Liver (tissue), 9 donors: ENCODE data around the gene SZT2. TPM values are rescaled to one million over a fixed set of nuclear protein-coding genes. Genes with fewer than 3 reads are reported as not detected.

ENCODE experiments used
- DNase-seq: peaks from one replicate; pipeline ENCODE4 v3.0.0-alpha.2; 2017; ENCODE audit warnings: low spot score
- H3K27ac ChIP-seq, 2 donors: one replicate each; pipeline ENCODE4 v1.7.0; 2013; ENCODE audit warnings: inconsistent platforms in 2 of 2, low read length in 2 of 2, control low read depth in 1 of 2, low read depth in 1 of 2, mild to moderate bottlenecking in 1 of 2
- H3K27me3 ChIP-seq, 4 donors: one replicate each; pipeline versions ENCODE4 v1.6.1 to v1.7.0; 2013; ENCODE audit warnings: low read length in 3 of 4, inconsistent platforms in 1 of 4, mild to moderate bottlenecking in 1 of 4, moderate library complexity in 1 of 4; ENCODE audit not compliant: control insufficient read depth in 4 of 4, insufficient read depth in 4 of 4
- H3K36me3 ChIP-seq, 4 donors: one replicate each; pipeline versions ENCODE4 v1.6.1 to v1.7.0; 2013; ENCODE audit warnings: low read length in 3 of 4, mild to moderate bottlenecking in 3 of 4, low read depth in 1 of 4, moderate library complexity in 1 of 4; ENCODE audit not compliant: control insufficient read depth in 4 of 4, insufficient read depth in 3 of 4
- H3K4me1 ChIP-seq, 4 donors: one replicate each; pipeline versions ENCODE4 v1.6.1 to v1.7.0; 2013; ENCODE audit warnings: low read length in 3 of 4, mild to moderate bottlenecking in 3 of 4, moderate library complexity in 1 of 4; ENCODE audit not compliant: control insufficient read depth in 4 of 4, insufficient read depth in 4 of 4
- H3K4me3 ChIP-seq, 3 donors: one replicate each; pipeline versions ENCODE4 v1.6.1 to v1.7.0; 2013; ENCODE audit warnings: low read length in 3 of 3, control low read depth in 1 of 3, low read depth in 1 of 3, mild to moderate bottlenecking in 1 of 3
- H3K9ac ChIP-seq, 2 donors: one replicate each; pipeline ENCODE4 v1.7.0; 2013; ENCODE audit warnings: low read length in 2 of 2, mild to moderate bottlenecking in 2 of 2, moderate library complexity in 2 of 2, control low read depth in 1 of 2, low read depth in 1 of 2
- H3K9me3 ChIP-seq, 4 donors: one replicate each; pipeline versions ENCODE4 v1.6.1 to v1.7.0; 2013; ENCODE audit warnings: low read length in 3 of 4; ENCODE audit not compliant: control insufficient read depth in 4 of 4
- EGR1 ChIP-seq, 2 donors: IDR thresholded peaks; 2 replicates each; pipeline ENCODE4 v1.6.1; 2016 to 2018; ENCODE audit warnings: antibody characterized with exemption in 2 of 2, low read depth in 2 of 2
- FOXA1 ChIP-seq: IDR thresholded peaks from 2 replicates; pipeline ENCODE4 v1.6.1; 2016; ENCODE audit warnings: antibody characterized with exemption
- FOXA2 ChIP-seq: IDR thresholded peaks from 2 replicates; pipeline ENCODE4 v1.6.1; 2016; ENCODE audit warnings: antibody characterized with exemption
- HNF4A ChIP-seq, 2 donors: conservative IDR thresholded peaks; 2 replicates each; pipeline ENCODE4 v1.6.1; 2016; ENCODE audit warnings: antibody characterized with exemption in 2 of 2, mild to moderate bottlenecking in 2 of 2
- JUND ChIP-seq, 2 donors: IDR thresholded peaks; 2 replicates each; pipeline ENCODE4 v1.6.1; 2016; ENCODE audit warnings: antibody characterized with exemption in 2 of 2
- NR2F2 ChIP-seq: IDR thresholded peaks from 2 replicates; pipeline ENCODE4 v1.6.1; 2016; ENCODE audit warnings: antibody characterized with exemption
- RAD21 ChIP-seq, 2 donors: IDR thresholded peaks; 2 replicates each; pipeline ENCODE4 v1.6.1; 2016; ENCODE audit warnings: antibody characterized with exemption in 2 of 2, mild to moderate bottlenecking in 2 of 2
- RXRA ChIP-seq, 2 donors: IDR thresholded peaks; 2 replicates each; pipeline ENCODE4 v1.6.1; 2017 to 2018; ENCODE audit warnings: antibody characterized with exemption in 2 of 2, mild to moderate bottlenecking in 1 of 2
- SP1 ChIP-seq: IDR thresholded peaks from 2 replicates; pipeline ENCODE4 v1.6.1; 2018; ENCODE audit warnings: antibody characterized with exemption, mild to moderate bottlenecking
- TAF1 ChIP-seq: conservative IDR thresholded peaks from 2 replicates; pipeline ENCODE4 v1.6.1; 2016; ENCODE audit warnings: antibody characterized with exemption, mild to moderate bottlenecking
- WGBS: extraction: QIAGEN DNeasy Blood & Tissue Kit; methylation state at CpG from one replicate; pipeline ENCODE4 v1.1.7; 2013; 5-methylcytosine and 5-hydroxymethylcytosine counted together
- polyA plus RNA-seq, 2 donors: library from polyadenylated mRNA; stranded (reverse) in 1 of 2; unstranded in 1 of 2; fragments of 200-250 nt in 1 of 2; fragments of >200 nt in 1 of 2; fragmentation: Nextera tagmentation in 1 of 2; extraction: Ambion mirVana in 1 of 2; gene quantifications; one replicate each; pipeline versions ENCODE4 v1.2.1 to v1.2.3, GENCODE V29; 2013 to 2015
- total RNA-seq, 2 donors: library from RNA; depleted of rRNA; stranded (reverse); fragments of >200 nt; gene quantifications; one replicate each; pipeline ENCODE4 v1.2.3, GENCODE V29; 2014
- TF ChIP-seq, protein P1 (sequence below): IDR thresholded peaks from 2 replicates; pipeline ENCODE4 v1.6.1; 2016; ENCODE audit warnings: antibody characterized with exemption
- TF ChIP-seq, protein P2 (sequence below): IDR thresholded peaks from 2 replicates; pipeline ENCODE4 v1.6.1; 2016; ENCODE audit warnings: antibody characterized with exemption, mild to moderate bottlenecking
- TF ChIP-seq, protein P3 (sequence below): IDR thresholded peaks from 2 replicates; pipeline ENCODE4 v1.6.1; 2016; ENCODE audit warnings: antibody characterized with exemption
- TF ChIP-seq, protein P4 (sequence below): IDR thresholded peaks from 2 replicates; pipeline ENCODE4 v1.6.1; 2016; ENCODE audit warnings: antibody characterized with exemption
- donor health status: healthy.
- donor health status: healthy.
- donor health status: healthy.
- donor health status: healthy.
- donor health status: healthy.

The SZT2 gene
- total and polyA plus RNA-seq, 4 donors, result 4.8 to 31.0 (median 11.9) TPM

DNA sequence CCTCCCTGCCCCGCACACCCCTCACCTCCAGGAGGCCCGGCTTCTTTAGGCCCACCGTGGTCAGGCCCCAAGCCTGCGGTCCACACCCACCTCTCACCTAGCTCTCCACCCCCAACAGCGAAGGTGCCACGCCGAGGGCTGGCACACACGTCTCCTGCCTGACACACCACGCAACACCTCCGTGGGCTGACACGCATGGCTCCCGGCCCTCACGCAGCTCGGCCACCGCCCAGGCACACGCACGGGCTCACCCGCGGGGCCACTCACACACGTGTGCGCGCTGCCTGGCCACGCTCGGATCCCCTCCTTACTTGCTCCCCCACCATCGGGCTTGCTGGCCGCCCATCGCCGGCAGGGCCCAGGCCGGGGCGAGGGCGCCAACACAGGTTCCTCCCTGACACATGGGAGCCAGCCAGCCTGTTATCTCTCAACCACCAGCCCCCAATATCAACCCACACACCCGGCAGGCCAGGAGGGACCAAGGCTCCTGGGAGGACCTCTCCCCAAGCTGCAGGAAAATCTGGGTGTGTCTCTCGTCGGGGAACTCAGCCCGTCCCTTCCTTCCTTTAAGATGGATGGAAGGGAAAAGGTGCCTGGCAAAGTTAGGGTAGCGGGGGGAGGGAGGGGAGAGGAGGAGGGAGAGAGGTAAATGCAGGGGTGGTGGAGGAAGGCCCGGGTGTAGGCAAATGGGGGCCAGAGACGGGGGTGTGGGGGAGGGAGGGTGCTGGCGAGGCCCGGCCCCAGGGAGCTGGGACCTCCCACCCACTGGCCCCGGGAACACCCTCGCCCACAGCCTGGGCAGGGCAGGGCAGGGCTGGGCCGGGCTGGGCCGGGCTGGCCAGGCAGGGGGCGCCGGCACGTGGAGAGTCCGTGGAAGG lies 22.4 kb upstream of the SZT2 start:
- 3% methylated on average over 48 of the region's 48 CpGs for WGBS
- Histone ChIP-seq H3K4me3 (peak overlapping the region; percentile 52 to 73 (median 71)), H3K27ac (peak overlapping the region; percentile 86 to 89), H3K4me1 (peaks cover 7 to 22% (median 16%) of the 10 kb centered on the region in 4 donors), H3K9me3 (no peaks in the 10 kb centered on the region), H3K36me3 (peaks cover 2 to 24% (median 17%) of the 10 kb centered on the region in 4 donors), H3K27me3 (no peaks in the 10 kb centered on the region), H3K9ac (peak overlapping the region; percentile 47 to 64)
- peak; percentile 81 for DNase-seq
- TF ChIP-seq EGR1 (IDR thresholded peaks at IDR 0.05; ENCODE audit: low read depth in 2 of 2), result no peak
- TF ChIP-seq, protein P1, sequence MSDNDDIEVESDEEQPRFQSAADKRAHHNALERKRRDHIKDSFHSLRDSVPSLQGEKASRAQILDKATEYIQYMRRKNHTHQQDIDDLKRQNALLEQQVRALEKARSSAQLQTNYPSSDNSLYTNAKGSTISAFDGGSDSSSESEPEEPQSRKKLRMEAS, result no peak
- no peak for TF ChIP-seq HNF4A (conservative IDR thresholded peaks at IDR 0.05)
- TF ChIP-seq FOXA1, result no peak
- no peak for TF ChIP-seq SP1
- TF ChIP-seq, protein P2, sequence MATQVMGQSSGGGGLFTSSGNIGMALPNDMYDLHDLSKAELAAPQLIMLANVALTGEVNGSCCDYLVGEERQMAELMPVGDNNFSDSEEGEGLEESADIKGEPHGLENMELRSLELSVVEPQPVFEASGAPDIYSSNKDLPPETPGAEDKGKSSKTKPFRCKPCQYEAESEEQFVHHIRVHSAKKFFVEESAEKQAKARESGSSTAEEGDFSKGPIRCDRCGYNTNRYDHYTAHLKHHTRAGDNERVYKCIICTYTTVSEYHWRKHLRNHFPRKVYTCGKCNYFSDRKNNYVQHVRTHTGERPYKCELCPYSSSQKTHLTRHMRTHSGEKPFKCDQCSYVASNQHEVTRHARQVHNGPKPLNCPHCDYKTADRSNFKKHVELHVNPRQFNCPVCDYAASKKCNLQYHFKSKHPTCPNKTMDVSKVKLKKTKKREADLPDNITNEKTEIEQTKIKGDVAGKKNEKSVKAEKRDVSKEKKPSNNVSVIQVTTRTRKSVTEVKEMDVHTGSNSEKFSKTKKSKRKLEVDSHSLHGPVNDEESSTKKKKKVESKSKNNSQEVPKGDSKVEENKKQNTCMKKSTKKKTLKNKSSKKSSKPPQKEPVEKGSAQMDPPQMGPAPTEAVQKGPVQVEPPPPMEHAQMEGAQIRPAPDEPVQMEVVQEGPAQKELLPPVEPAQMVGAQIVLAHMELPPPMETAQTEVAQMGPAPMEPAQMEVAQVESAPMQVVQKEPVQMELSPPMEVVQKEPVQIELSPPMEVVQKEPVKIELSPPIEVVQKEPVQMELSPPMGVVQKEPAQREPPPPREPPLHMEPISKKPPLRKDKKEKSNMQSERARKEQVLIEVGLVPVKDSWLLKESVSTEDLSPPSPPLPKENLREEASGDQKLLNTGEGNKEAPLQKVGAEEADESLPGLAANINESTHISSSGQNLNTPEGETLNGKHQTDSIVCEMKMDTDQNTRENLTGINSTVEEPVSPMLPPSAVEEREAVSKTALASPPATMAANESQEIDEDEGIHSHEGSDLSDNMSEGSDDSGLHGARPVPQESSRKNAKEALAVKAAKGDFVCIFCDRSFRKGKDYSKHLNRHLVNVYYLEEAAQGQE, result no peak
- no peak for TF ChIP-seq FOXA2
- TF ChIP-seq TAF1, result no peak
- TF ChIP-seq JUND (IDR thresholded peaks at IDR 0.05), result no peak
- TF ChIP-seq, protein P3, sequence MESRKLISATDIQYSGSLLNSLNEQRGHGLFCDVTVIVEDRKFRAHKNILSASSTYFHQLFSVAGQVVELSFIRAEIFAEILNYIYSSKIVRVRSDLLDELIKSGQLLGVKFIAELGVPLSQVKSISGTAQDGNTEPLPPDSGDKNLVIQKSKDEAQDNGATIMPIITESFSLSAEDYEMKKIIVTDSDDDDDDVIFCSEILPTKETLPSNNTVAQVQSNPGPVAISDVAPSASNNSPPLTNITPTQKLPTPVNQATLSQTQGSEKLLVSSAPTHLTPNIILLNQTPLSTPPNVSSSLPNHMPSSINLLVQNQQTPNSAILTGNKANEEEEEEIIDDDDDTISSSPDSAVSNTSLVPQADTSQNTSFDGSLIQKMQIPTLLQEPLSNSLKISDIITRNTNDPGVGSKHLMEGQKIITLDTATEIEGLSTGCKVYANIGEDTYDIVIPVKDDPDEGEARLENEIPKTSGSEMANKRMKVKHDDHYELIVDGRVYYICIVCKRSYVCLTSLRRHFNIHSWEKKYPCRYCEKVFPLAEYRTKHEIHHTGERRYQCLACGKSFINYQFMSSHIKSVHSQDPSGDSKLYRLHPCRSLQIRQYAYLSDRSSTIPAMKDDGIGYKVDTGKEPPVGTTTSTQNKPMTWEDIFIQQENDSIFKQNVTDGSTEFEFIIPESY, result no peak

DNA sequence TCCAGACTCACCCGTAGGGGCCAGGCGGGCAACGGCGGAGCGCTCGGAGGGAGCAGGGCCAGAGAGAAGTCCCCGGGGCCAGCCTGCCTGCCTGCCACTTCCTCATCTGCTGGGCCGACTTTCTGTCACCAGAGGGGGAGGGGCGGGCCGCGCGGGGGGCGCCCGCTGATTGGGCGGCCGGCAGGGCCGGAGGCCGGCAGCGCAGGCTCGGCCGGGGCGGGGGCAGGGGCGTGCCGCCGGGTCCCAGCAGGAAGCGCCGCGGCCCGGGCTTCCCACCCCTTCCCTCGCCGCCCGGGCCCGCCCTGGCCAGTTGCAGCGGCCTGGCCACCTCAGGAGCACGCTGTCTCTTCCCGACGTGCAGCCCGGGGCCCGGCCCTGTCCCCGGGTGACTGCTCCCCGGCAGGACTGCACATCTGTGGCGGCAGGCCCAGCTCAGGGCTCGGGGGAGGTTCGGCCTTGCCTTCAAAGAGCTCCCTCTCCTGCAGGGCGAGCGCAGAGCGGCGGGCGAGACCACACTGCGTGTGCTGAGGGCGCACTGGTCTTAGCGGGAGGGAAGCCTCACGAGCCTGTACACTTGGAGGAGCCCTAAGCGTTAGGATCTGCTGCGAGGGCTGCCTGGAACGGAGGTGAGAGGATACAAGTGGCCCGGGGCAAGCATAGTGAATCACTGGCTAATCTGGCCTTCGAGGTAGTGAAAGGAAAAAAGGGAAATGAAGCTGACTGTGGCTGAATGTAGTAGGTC lies 21.6 kb upstream of the SZT2 start, which contains the start of gene ELOVL1:
TSS of gene ELOVL1 (minus strand) at position 108 of the 742 bp plus-strand sequence. CDS start 2,402 bp downstream, outside the sequence.
- Histone ChIP-seq H3K27ac (peak within 1 kb of the TSS; percentile 86 to 89), H3K9ac (peak within 1 kb of the TSS; percentile 60 to 84), H3K4me3 (peak within 1 kb of the TSS; percentile 71 to 73 (median 71)), H3K27me3 (no peaks in the 10 kb centered on the region), H3K36me3 (peaks cover 2 to 20% (median 16%) of the 10 kb centered on the region in 4 donors), H3K9me3 (no peaks in the 10 kb centered on the region), H3K4me1 (peaks cover 7 to 22% (median 16%) of the 10 kb centered on the region in 4 donors)
- TF ChIP-seq NR2F2, result no peak
- peak in 1 of 2 donors; percentile 23 for TF ChIP-seq RXRA (IDR thresholded peaks at IDR 0.05)
- TF ChIP-seq, protein P4, sequence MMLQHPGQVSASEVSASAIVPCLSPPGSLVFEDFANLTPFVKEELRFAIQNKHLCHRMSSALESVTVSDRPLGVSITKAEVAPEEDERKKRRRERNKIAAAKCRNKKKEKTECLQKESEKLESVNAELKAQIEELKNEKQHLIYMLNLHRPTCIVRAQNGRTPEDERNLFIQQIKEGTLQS, result no peak
- no peak for TF ChIP-seq FOXA1
- peak; percentile 48 for TF ChIP-seq SP1
- TF ChIP-seq RAD21 (IDR thresholded peaks at IDR 0.05), result peak; percentile 45 to 69
- DNase-seq, result peak; percentile 93
- under 1% methylated on average over 58 of the region's 58 CpGs for WGBS
